K562 (cell line): Measurements from ENCODE around the gene NDUFB7. TPM values are rescaled to one million over a fixed set of nuclear protein-coding genes. Genes with fewer than 3 reads are reported as not detected.

ENCODE experiments used
- ATAC-seq: fragments of 200-7000 bp; cut with Tn5 transposase; 3 replicates; pipeline ENCODE4 v1.9.1; 2020; ENCODE audit warnings: moderate library complexity
- BruUV-seq: library from RNA; stranded (reverse); fragments of 400-500 nt; replicated peaks from 2 replicates; lab custom pipeline; 2021; lab: Mats Ljungman, UMichigan
- CTCF ChIA-PET: fragments of 300-600 bp; formaldehyde crosslinking; extraction: SDS; loops from one replicate; lab custom pipeline; 2021; ENCODE audit warnings: low intra/inter-chr PET ratio; lab: Yijun Ruan, JAX
- POLR2A ChIA-PET: fragments of 300-600, 350-650 bp; sonication (Branson Sonifier 250); formaldehyde crosslinking; extraction: SDS; loops from one replicate; lab custom pipeline; 2021; ENCODE audit warnings: antibody characterized with exemption, inconsistent platforms; lab: Yijun Ruan, JAX
- DNase-seq, 4 experiments: peaks; one replicate each; pipeline versions ENCODE4 v3.0.0 to v3.0.0-alpha.2; 2011 to 2018; ENCODE audit warnings: low spot score in 3 of 4, mixed read lengths in 3 of 4; ENCODE audit errors: extremely low read depth in 1 of 4
- FAIRE-seq: peaks from 2 replicates; lab custom pipeline; 2011; peaks lifted over from hg19 to GRCh38; lab: Jason Lieb, UNC
- H2AFZ ChIP-seq: 2 replicates; pipeline ENCODE4 v1.6.0; 2011; ENCODE audit warnings: low read depth, low read length, control low read depth, inconsistent platforms
- H3K27ac ChIP-seq: fragments of 200-600 bp; 3 replicates; pipeline ENCODE4 v1.8.0; 2011; ENCODE audit warnings: low read depth, mild to moderate bottlenecking, control low read depth, inconsistent platforms, low read length, moderate library complexity, mixed read lengths; ENCODE audit errors: extremely low read depth
- H3K27me3 ChIP-seq, 2 experiments: fragments of 300-600 bp in 1 of 2; 2 replicates in 1 of 2; 3 replicates in 1 of 2; pipeline versions ENCODE4 v1.6.0 to v1.8.0; 2011; ENCODE audit warnings: inconsistent platforms in 2 of 2, low read length in 2 of 2, mild to moderate bottlenecking in 1 of 2, mixed read lengths in 1 of 2, moderate library complexity in 1 of 2; ENCODE audit not compliant: control insufficient read depth in 2 of 2, insufficient read depth in 2 of 2
- H3K36me3 ChIP-seq: fragments of 300-600 bp; 3 replicates; pipeline ENCODE4 v1.8.0; 2011; ENCODE audit warnings: mild to moderate bottlenecking, low read length, inconsistent platforms; ENCODE audit not compliant: control insufficient read depth, insufficient read depth
- H3K4me1 ChIP-seq, 2 experiments: fragments of 200-600 bp in 1 of 2; replicated peaks in 1 of 2; 2 replicates in 1 of 2; 3 replicates in 1 of 2; pipeline versions ENCODE4 v1.5.1 to v1.8.0; 2011; ENCODE audit warnings: inconsistent platforms in 2 of 2, low read length in 2 of 2, mild to moderate bottlenecking in 1 of 2, mixed read lengths in 1 of 2, moderate library complexity in 1 of 2; ENCODE audit not compliant: control insufficient read depth in 2 of 2, insufficient read depth in 2 of 2
- H3K4me2 ChIP-seq: 2 replicates; pipeline ENCODE4 v1.6.1; 2011; ENCODE audit warnings: low read length, control low read depth, inconsistent platforms, mixed read lengths; ENCODE audit not compliant: insufficient read depth
- H3K4me3 ChIP-seq: fragments of 200-600 bp; sonication (generic), shearing (Covaris generic); 2 replicates; pipeline ENCODE4 v1.5.1; 2016; ENCODE audit warnings: control low read depth, inconsistent platforms
- H3K79me2 ChIP-seq: fragments of 200-600 bp; 3 replicates; pipeline ENCODE4 v1.8.0; 2011; ENCODE audit warnings: low read length, inconsistent platforms; ENCODE audit not compliant: control insufficient read depth, insufficient read depth
- H3K9ac ChIP-seq, 2 experiments: 2 replicates each; pipeline versions ENCODE4 v1.6.0 to v1.6.1; 2011; ENCODE audit warnings: low read depth in 2 of 2, low read length in 2 of 2, control low read depth in 1 of 2, inconsistent platforms in 1 of 2, mild to moderate bottlenecking in 1 of 2, mixed read lengths in 1 of 2; ENCODE audit not compliant: insufficient read depth in 1 of 2
- H3K9me1 ChIP-seq: one replicate; pipeline ENCODE4 v1.6.0; 2011; ENCODE audit warnings: inconsistent platforms, mild to moderate bottlenecking, low read length, moderate library complexity; ENCODE audit not compliant: control insufficient read depth, insufficient read depth
- H3K9me3 ChIP-seq: replicated peaks from 2 replicates; pipeline ENCODE4 v1.5.1; 2011; ENCODE audit warnings: low read depth, low read length, inconsistent platforms; ENCODE audit not compliant: control insufficient read depth, insufficient read depth
- H4K20me1 ChIP-seq: replicated peaks from 2 replicates; pipeline ENCODE4 v1.6.1; 2011; ENCODE audit warnings: low read length, inconsistent platforms, mixed read lengths; ENCODE audit not compliant: control insufficient read depth, insufficient read depth
- CREM ChIP-seq: IDR thresholded peaks from 2 replicates; pipeline ENCODE4 v1.6.1; 2014; ENCODE audit warnings: antibody characterized with exemption, low read depth
- FOXP4 ChIP-seq: sonication (generic); formaldehyde crosslinking; IDR thresholded peaks from 2 replicates; pipeline ENCODE4 v1.8.0; 2022; ENCODE audit warnings: mild to moderate bottlenecking, missing genetic modification reagents, borderline replicate concordance
- HMG20B ChIP-seq: fragments of 250-450 bp; sonication (Bioruptor Pico); IDR thresholded peaks from 2 replicates; pipeline ENCODE4 v1.5.0; 2021; ENCODE audit warnings: mild to moderate bottlenecking
- OTX1 ChIP-seq: fragments of 450-650 bp; formaldehyde crosslinking; IDR thresholded peaks from 2 replicates; pipeline ENCODE4 v1.4.0; 2022; ENCODE audit warnings: mild to moderate bottlenecking
- PBX2 ChIP-seq, 2 experiments: IDR thresholded peaks in 1 of 2; conservative IDR thresholded peaks in 1 of 2; 2 replicates each; pipeline ENCODE4 v1.6.1; 2016; ENCODE audit warnings: low read depth in 2 of 2, mild to moderate bottlenecking in 1 of 2, missing compliant biosample characterization in 1 of 2, missing genetic modification characterization in 1 of 2, moderate library complexity in 1 of 2
- RERE ChIP-seq: sonication (generic); formaldehyde crosslinking; IDR thresholded peaks from 2 replicates; pipeline ENCODE4 v1.8.0; 2023; ENCODE audit warnings: missing genetic modification reagents, mild to moderate bottlenecking, borderline replicate concordance
- THRA ChIP-seq: fragments of 450-650 bp; IDR thresholded peaks from 2 replicates; pipeline ENCODE4 v1.6.1; 2017; ENCODE audit warnings: mild to moderate bottlenecking, moderate library complexity
- WGBS: fragments of 100-300 bp; shearing (Covaris generic); methylation state at CpG from one replicate; pipeline ENCODE4 v1.1.6; 2016; ENCODE audit warnings: low coverage, mixed read lengths; ENCODE audit not compliant: insufficient coverage; ENCODE audit errors: missing lambda C conversion rate; 5-methylcytosine and 5-hydroxymethylcytosine counted together
- in situ Hi-C: fragments of 300-500 bp; cut with MboI; formaldehyde crosslinking; loops from 4 replicates; pipeline ENCODE4 v1.15.0; 2018; ENCODE audit warnings: inconsistent platforms, mixed read lengths
- intact Hi-C: fragments of 100-400 bp; cut with micrococcal nuclease; formaldehyde crosslinking; loops from 2 replicates; pipeline ENCODE4 v1.14.2; 2022
- polyA plus RNA-seq, 8 experiments: library from polyadenylated mRNA; depleted of rRNA in 4 of 8; stranded (reverse) in 5 of 8; unstranded in 3 of 8; fragments of >200 nt; fragmentation: Nextera tagmentation in 2 of 8; fragmentation: Illumina TruSeq in 1 of 8; extraction: Ambion mirVana in 2 of 8; extraction: Trizol in 1 of 8; gene quantifications; 2 replicates each; pipeline versions ENCODE4 v1.2.1 to v1.2.3, GENCODE V29; 2011 to 2014; ENCODE audit warnings: inconsistent platforms in 1 of 8, missing spikeins in 1 of 8
- total RNA-seq, 7 experiments: library from RNA; depleted of rRNA in 6 of 7; stranded (reverse); fragments of >200 nt in 6 of 7; fragmentation: Illumina TruSeq in 2 of 7; extraction: Trizol in 2 of 7; gene quantifications; 2 replicates each; pipeline versions ENCODE4 v1.2.1 to v1.2.3, GENCODE V29; 2011 to 2021; ENCODE audit warnings: low replicate concordance in 1 of 7

The NDUFB7 gene
- total and polyA plus RNA-seq, 9 of the 15 experiments (the other 6 are each of a cell fraction or from before 2014, with no cell fraction given), result 14.9 to 842 (median 137) TPM

- intact Hi-C loops (loop anchor here (10.0 kb wide), 1 partner anchor 122 kb away; the partner anchor contains the start of gene PKN1), in situ Hi-C loops (no loop called here)
- peak; percentile 94 for ATAC-seq
- no peaks in the 10 kb centered on the region for H3K9me3 ChIP-seq
- H3K4me3 ChIP-seq, result no peak overlapping the region
- peak overlapping the region; percentile 80 for H3K4me2 ChIP-seq
- H2AFZ ChIP-seq, result no peak overlapping the region
- H3K36me3 ChIP-seq, result peaks cover 9% of the 10 kb centered on the region; the same call in 1 of the 3 replicates
- peaks cover 81% of the 10 kb centered on the region for H3K79me2 ChIP-seq
- CTCF ChIA-PET, result interaction anchor here (0.6 kb wide), 1 partner anchor 20 kb away, joined by 3 read pairs; no protein-coding TSS in a partner anchor
- H3K9ac ChIP-seq, result peak overlapping the region in 1 of 2 experiments; percentile 81; a peak in 2 of 4 replicates
- BruUV-seq, result no TSS peak
- POLR2A ChIA-PET, result interaction anchor here (0.6 to 1.9 kb wide), 4 partner anchors 9 to 177 kb away, joined by 3 to 6 read pairs (median 4); partner anchors contain the start of gene DNAJB1
- peak; percentile 81 to 88 (median 82) for DNase-seq
- H3K9me1 ChIP-seq, result peaks cover 2% of the 10 kb centered on the region
- peak overlapping the region; percentile 43; the same call in 1 of the 3 replicates for H3K27ac ChIP-seq
- no peaks in the 10 kb centered on the region for H3K27me3 ChIP-seq
- peaks cover 18% of the 10 kb centered on the region for H4K20me1 ChIP-seq
- WGBS, result 10% methylated on average over 18 of the region's 18 CpGs
- peaks cover 12 to 74% of the 10 kb centered on the region in 2 experiments; a peak in 4 of 5 replicates for H3K4me1 ChIP-seq
- peak; percentile 92 for FAIRE-seq
- TF ChIP-seq PBX2 (CRISPR knock-in tag; IDR thresholded peaks at IDR 0.05; ENCODE audit: low read depth), result no peak
- TF ChIP-seq PBX2 (tag; conservative IDR thresholded peaks at IDR 0.05; ENCODE audit: low read depth), result no peak
- TF ChIP-seq OTX1 (CRISPR knock-in tag), result no peak
- no peak for TF ChIP-seq THRA
- no peak for TF ChIP-seq HMG20B (CRISPR knock-in tag)
- TF ChIP-seq RERE, result no peak
- 0 out of 2 replicates have a peak, but pooled peaks have one; percentile 22 for TF ChIP-seq FOXP4 (CRISPR knock-in tag)
- peak; percentile 78 for TF ChIP-seq CREM
These were observed 15.1 kb downstream of the NDUFB7 start for GRCh38 chr19:14556662-14557188.
